Liver (tissue), 3 donors: Measurements from ENCODE around the gene SPATS1.

Experiments
- GABPA ChIP-seq, 2 donors: IDR thresholded peaks in 1 of 2; conservative IDR thresholded peaks in 1 of 2; 2 replicates each; pipeline ENCODE4 v1.6.1; 2016; ENCODE audit warnings: antibody characterized with exemption in 2 of 2, mild to moderate bottlenecking in 1 of 2, moderate library complexity in 1 of 2
- JUND ChIP-seq, 2 donors: IDR thresholded peaks; 2 replicates each; pipeline ENCODE4 v1.6.1; 2016; ENCODE audit warnings: antibody characterized with exemption in 2 of 2
- RAD21 ChIP-seq, 2 donors: IDR thresholded peaks; 2 replicates each; pipeline ENCODE4 v1.6.1; 2016; ENCODE audit warnings: antibody characterized with exemption in 2 of 2, mild to moderate bottlenecking in 2 of 2
- YY1 ChIP-seq: IDR thresholded peaks from 2 replicates; pipeline ENCODE4 v1.6.1; 2016; ENCODE audit warnings: antibody characterized with exemption, mild to moderate bottlenecking
- TF ChIP-seq, protein P1 (sequence below): fragments of 150-350 bp; IDR thresholded peaks from 2 replicates; pipeline ENCODE4 v1.5.1; 2017; ENCODE audit warnings: improper control_type of control experiment, low read depth, low read length; ENCODE audit not compliant: missing input control
- TF ChIP-seq, protein P2 (sequence below): IDR thresholded peaks from 2 replicates; pipeline ENCODE4 v1.6.1; 2016; ENCODE audit warnings: antibody characterized with exemption, mild to moderate bottlenecking
- TF ChIP-seq, protein P3 (sequence below): IDR thresholded peaks from 2 replicates; pipeline ENCODE4 v1.6.1; 2016; ENCODE audit warnings: antibody characterized with exemption
- donor health status: healthy.
- donor health status: healthy.

DNA sequence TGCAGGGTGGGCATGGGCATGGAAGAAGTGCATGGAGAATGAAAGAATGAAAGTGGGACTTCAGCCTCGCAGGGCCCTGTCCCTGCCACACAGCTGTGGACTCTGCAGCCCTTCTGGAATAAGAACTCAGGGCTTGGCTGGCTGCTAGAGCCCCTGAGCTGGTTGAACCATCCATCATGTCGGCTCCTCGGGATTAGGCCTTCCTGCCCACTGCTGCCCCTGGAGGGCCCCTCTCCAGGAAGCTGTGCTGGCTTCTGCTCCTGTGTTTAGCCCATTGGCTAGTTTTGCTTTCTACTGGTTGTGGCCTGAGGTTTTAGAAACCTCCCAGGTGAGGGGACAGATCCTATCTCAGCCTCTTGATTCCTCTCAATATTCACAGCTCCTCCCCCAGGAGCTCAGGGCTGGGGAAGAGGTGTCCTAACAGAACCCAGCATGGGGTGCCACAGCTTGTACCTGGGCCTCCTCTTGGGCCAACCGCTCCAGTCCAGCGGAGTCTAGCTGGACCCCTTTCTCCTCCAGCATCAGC is 37.2 kb upstream of the SPATS1 start:
- TF ChIP-seq, protein P1, sequence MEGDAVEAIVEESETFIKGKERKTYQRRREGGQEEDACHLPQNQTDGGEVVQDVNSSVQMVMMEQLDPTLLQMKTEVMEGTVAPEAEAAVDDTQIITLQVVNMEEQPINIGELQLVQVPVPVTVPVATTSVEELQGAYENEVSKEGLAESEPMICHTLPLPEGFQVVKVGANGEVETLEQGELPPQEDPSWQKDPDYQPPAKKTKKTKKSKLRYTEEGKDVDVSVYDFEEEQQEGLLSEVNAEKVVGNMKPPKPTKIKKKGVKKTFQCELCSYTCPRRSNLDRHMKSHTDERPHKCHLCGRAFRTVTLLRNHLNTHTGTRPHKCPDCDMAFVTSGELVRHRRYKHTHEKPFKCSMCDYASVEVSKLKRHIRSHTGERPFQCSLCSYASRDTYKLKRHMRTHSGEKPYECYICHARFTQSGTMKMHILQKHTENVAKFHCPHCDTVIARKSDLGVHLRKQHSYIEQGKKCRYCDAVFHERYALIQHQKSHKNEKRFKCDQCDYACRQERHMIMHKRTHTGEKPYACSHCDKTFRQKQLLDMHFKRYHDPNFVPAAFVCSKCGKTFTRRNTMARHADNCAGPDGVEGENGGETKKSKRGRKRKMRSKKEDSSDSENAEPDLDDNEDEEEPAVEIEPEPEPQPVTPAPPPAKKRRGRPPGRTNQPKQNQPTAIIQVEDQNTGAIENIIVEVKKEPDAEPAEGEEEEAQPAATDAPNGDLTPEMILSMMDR, result no peak
- TF ChIP-seq RAD21 (IDR thresholded peaks at IDR 0.05) (no peak), YY1 (no peak), GABPA (IDR thresholded peaks at IDR 0.05 in 1 of 2, conservative IDR thresholded peaks at IDR 0.05 in 1 of 2) (no peak), JUND (IDR thresholded peaks at IDR 0.05) (no peak)
- TF ChIP-seq, protein P2, sequence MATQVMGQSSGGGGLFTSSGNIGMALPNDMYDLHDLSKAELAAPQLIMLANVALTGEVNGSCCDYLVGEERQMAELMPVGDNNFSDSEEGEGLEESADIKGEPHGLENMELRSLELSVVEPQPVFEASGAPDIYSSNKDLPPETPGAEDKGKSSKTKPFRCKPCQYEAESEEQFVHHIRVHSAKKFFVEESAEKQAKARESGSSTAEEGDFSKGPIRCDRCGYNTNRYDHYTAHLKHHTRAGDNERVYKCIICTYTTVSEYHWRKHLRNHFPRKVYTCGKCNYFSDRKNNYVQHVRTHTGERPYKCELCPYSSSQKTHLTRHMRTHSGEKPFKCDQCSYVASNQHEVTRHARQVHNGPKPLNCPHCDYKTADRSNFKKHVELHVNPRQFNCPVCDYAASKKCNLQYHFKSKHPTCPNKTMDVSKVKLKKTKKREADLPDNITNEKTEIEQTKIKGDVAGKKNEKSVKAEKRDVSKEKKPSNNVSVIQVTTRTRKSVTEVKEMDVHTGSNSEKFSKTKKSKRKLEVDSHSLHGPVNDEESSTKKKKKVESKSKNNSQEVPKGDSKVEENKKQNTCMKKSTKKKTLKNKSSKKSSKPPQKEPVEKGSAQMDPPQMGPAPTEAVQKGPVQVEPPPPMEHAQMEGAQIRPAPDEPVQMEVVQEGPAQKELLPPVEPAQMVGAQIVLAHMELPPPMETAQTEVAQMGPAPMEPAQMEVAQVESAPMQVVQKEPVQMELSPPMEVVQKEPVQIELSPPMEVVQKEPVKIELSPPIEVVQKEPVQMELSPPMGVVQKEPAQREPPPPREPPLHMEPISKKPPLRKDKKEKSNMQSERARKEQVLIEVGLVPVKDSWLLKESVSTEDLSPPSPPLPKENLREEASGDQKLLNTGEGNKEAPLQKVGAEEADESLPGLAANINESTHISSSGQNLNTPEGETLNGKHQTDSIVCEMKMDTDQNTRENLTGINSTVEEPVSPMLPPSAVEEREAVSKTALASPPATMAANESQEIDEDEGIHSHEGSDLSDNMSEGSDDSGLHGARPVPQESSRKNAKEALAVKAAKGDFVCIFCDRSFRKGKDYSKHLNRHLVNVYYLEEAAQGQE, result no peak
- TF ChIP-seq, protein P3, sequence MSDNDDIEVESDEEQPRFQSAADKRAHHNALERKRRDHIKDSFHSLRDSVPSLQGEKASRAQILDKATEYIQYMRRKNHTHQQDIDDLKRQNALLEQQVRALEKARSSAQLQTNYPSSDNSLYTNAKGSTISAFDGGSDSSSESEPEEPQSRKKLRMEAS, result no peak
